CD4-positive, alpha-beta T cell (primary cell): Measurements from ENCODE around the gene JPT2. TPM values are rescaled to one million over a fixed set of nuclear protein-coding genes. Genes with fewer than 3 reads are reported as not detected.

Experiments used
- ATAC-seq: fragments of 200-7000 bp; cut with Tn5 transposase; one replicate; pipeline ENCODE4 v1.10.0; 2022; ENCODE audit warnings: mild to moderate bottlenecking; ENCODE audit not compliant: poor library complexity
- CTCF ChIA-PET: fragments of 350-600 bp; sonication (Branson Sonifier 250); formaldehyde crosslinking; loops from one replicate; lab custom pipeline; 2021; ENCODE audit warnings: antibody characterized with exemption, inconsistent platforms; lab: Charles Lee
- POLR2A ChIA-PET: fragments of 350-600 bp; sonication (Branson Sonifier 250); formaldehyde crosslinking; loops from one replicate; lab custom pipeline; 2021; ENCODE audit warnings: antibody characterized with exemption, inconsistent platforms; lab: Charles Lee
- DNase-seq, 14 experiments: peaks; one replicate each; pipeline ENCODE4 v3.0.0-alpha.2; 2013 to 2020; ENCODE audit warnings: mixed read lengths in 2 of 14
- H3K27ac ChIP-seq, 2 donors: one replicate each; pipeline versions ENCODE4 v1.5.1 to v1.7.0; 2013; ENCODE audit warnings: low read length in 2 of 2, low read depth in 1 of 2, mild to moderate bottlenecking in 1 of 2
- H3K27me3 ChIP-seq, 2 experiments: 1 replicate in 1 of 2; 2 replicates in 1 of 2; pipeline versions ENCODE4 v1.6.1 to v1.7.0; 2013; ENCODE audit warnings: low read length in 2 of 2, control low read depth in 1 of 2, mild to moderate bottlenecking in 1 of 2, moderate library complexity in 1 of 2; ENCODE audit not compliant: insufficient read depth in 2 of 2, control insufficient read depth in 1 of 2
- H3K36me3 ChIP-seq: one replicate; pipeline ENCODE4 v1.6.1; 2013; ENCODE audit warnings: low read length, control low read depth; ENCODE audit not compliant: insufficient read depth
- H3K4me1 ChIP-seq: one replicate; pipeline ENCODE4 v1.6.1; 2013; ENCODE audit warnings: low read length, control low read depth; ENCODE audit not compliant: insufficient read depth
- H3K4me3 ChIP-seq: one replicate; pipeline ENCODE4 v1.5.1; 2013; ENCODE audit warnings: mild to moderate bottlenecking, low read length, moderate library complexity
- H3K9me3 ChIP-seq, 2 experiments: 1 replicate in 1 of 2; 2 replicates in 1 of 2; pipeline versions ENCODE4 v1.6.1 to v1.7.0; 2013; ENCODE audit warnings: low read length in 2 of 2, mild to moderate bottlenecking in 2 of 2, control low read depth in 1 of 2, moderate library complexity in 1 of 2; ENCODE audit not compliant: control insufficient read depth in 1 of 2, insufficient read depth in 1 of 2
- H3K27ac Mint-ChIP-seq: one replicate; pipeline ENCODE4 v1.8.0; 2020; ENCODE audit warnings: mixed read lengths
- H3K27me3 Mint-ChIP-seq: one replicate; pipeline ENCODE4 v1.8.0; 2021; ENCODE audit warnings: mixed read lengths
- H3K36me3 Mint-ChIP-seq: one replicate; pipeline ENCODE4 v1.8.0; 2021; ENCODE audit warnings: low read depth, mixed read lengths
- H3K4me1 Mint-ChIP-seq: one replicate; pipeline ENCODE4 v1.8.0; 2021; ENCODE audit warnings: low read depth, mixed read lengths
- H3K4me3 Mint-ChIP-seq: one replicate; pipeline ENCODE4 v1.8.0; 2020; ENCODE audit warnings: mild to moderate bottlenecking, mixed read lengths
- H3K9me3 Mint-ChIP-seq: one replicate; pipeline ENCODE4 v1.8.0; 2020; ENCODE audit warnings: mixed read lengths
- intact Hi-C, 2 experiments: fragments of 100-400 bp; cut with DNase I in 1 of 2; cut with micrococcal nuclease in 1 of 2; formaldehyde crosslinking; loops; one replicate each; pipeline versions ENCODE4 v1.15.1 to v1.9.0; 2023 to 2025; cut with DNase I, micrococcal nuclease
- total RNA-seq, 174 experiments: library from RNA in 2 of 174; stranded (reverse) in 2 of 174; gene quantifications; one replicate each; pipeline ENCODE4 v1.2.3 and lab custom pipeline; 2021 to 2026
- TF ChIP-seq, protein P1 (sequence below): fragments of 200-600 bp; IDR thresholded peaks from one replicate; pipeline ENCODE4 v1.8.0; 2022; ENCODE audit warnings: antibody characterized with exemption, mild to moderate bottlenecking

JPT2 gene
- total RNA-seq, 2 experiments from 2014 or later, result 2.5 to 3.2 TPM

DNA sequence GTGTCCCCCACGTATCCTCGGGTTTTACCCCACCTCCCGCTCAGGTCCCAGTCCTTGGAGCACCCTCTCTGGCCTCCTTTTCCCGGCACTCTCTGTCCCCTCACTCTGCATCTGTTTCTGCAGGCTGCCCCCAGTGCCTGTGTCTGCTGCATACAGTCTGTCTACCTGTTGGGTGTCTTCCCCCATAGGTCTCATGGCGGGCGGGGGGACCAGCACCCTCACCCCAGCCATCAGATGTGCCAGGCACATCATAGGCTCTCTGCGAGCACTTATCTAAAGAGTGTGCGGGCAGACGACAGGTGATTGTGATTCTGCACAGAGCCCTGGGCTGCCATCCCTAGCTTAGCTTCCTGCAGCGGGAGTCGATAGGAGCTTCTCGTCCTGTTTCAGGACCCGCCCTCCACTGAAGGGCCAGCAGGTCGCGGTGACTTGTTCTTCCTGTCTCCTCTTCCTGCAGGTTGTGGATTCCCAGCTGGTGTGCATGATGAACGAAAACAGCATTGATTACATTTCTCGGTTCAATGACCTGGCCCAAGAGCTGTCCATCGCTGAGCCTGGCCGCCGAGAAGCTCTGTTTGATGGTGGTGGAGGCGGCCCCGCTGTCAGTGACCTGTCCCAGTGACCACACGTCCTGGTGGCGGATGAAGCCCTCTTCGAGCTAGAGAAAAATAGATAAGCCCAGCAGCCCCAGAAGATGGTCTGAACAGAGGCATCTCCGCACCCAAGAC, 4.5 kb upstream of the JPT2 start:
- no peaks in the 10 kb centered on the region for H3K9me3 Mint-ChIP-seq
- H3K36me3 ChIP-seq, result peaks cover 64% of the 10 kb centered on the region
- H3K4me1 Mint-ChIP-seq, result peaks cover 12% of the 10 kb centered on the region
- H3K9me3 ChIP-seq, result no peaks in the 10 kb centered on the region
- ChIA-PET POLR2A (interaction anchor here (1.4 kb wide), 1 partner anchor 33 kb away, joined by 5 read pairs; the partner anchor contains the start of gene MAPK8IP3), CTCF (interaction anchor here (1.7 kb wide), 1 partner anchor 32 kb away, joined by 4 read pairs; no protein-coding TSS in a partner anchor)
- H3K4me3 ChIP-seq, result no peak overlapping the region
- H3K4me1 ChIP-seq, result peaks cover 10% of the 10 kb centered on the region
- DNase-seq (no peak), ATAC-seq (no peak)
- H3K27ac ChIP-seq, result no peak overlapping the region
- intact Hi-C loops, result no loop called here
- TF ChIP-seq, protein P1, sequence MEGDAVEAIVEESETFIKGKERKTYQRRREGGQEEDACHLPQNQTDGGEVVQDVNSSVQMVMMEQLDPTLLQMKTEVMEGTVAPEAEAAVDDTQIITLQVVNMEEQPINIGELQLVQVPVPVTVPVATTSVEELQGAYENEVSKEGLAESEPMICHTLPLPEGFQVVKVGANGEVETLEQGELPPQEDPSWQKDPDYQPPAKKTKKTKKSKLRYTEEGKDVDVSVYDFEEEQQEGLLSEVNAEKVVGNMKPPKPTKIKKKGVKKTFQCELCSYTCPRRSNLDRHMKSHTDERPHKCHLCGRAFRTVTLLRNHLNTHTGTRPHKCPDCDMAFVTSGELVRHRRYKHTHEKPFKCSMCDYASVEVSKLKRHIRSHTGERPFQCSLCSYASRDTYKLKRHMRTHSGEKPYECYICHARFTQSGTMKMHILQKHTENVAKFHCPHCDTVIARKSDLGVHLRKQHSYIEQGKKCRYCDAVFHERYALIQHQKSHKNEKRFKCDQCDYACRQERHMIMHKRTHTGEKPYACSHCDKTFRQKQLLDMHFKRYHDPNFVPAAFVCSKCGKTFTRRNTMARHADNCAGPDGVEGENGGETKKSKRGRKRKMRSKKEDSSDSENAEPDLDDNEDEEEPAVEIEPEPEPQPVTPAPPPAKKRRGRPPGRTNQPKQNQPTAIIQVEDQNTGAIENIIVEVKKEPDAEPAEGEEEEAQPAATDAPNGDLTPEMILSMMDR, result no peak
- H3K27me3 ChIP-seq, result no peaks in the 10 kb centered on the region
- H3K27ac Mint-ChIP-seq, result no peak overlapping the region
- H3K27me3 Mint-ChIP-seq, result no peaks in the 10 kb centered on the region
- no peak overlapping the region for H3K4me3 Mint-ChIP-seq
- peaks cover 61% of the 10 kb centered on the region for H3K36me3 Mint-ChIP-seq

DNA sequence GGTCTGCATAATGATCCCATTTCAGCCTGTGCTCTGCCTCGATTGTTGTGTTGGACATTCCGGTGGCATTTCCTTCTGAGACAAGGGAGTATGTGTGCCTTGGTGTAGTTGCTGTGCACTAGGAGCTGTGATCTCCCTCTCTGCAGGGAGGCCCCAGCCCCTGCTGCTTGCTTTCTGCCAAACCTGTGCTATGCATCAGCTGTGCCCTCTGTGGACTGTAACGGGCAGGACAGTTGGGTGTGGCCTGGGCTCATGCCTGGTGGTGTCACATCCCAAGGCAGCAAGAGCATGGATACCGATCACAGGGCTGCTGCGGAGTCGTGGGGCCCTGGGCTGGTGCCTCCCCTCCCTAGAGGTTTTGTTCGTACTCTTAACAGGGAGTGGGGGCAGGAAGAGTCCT, 3.8 kb upstream of the JPT2 start:
- Histone ChIP-seq H3K9me3 (no peaks in the 10 kb centered on the region), H3K4me1 (peaks cover 17% of the 10 kb centered on the region), H3K36me3 (peaks cover 57% of the 10 kb centered on the region), H3K4me3 (no peak overlapping the region), H3K27ac (no peak overlapping the region), H3K27me3 (no peaks in the 10 kb centered on the region)
- ChIA-PET CTCF (interaction anchor here (1.7 kb wide), 1 partner anchor 31 kb away, joined by 4 read pairs; no protein-coding TSS in a partner anchor), POLR2A (interaction anchor here (1.4 kb wide), 1 partner anchor 32 kb away, joined by 5 read pairs; the partner anchor contains the start of gene MAPK8IP3)
- no peak for DNase-seq
- ATAC-seq, result no peak
- intact Hi-C loops, result no loop called here
- H3K27me3 Mint-ChIP-seq, result no peaks in the 10 kb centered on the region
- peaks cover 18% of the 10 kb centered on the region for H3K4me1 Mint-ChIP-seq
- H3K9me3 Mint-ChIP-seq, result no peaks in the 10 kb centered on the region
- TF ChIP-seq, protein P1, result no peak
- no peak overlapping the region for H3K4me3 Mint-ChIP-seq
- H3K36me3 Mint-ChIP-seq, result peaks cover 54% of the 10 kb centered on the region
- H3K27ac Mint-ChIP-seq, result no peak overlapping the region

DNA sequence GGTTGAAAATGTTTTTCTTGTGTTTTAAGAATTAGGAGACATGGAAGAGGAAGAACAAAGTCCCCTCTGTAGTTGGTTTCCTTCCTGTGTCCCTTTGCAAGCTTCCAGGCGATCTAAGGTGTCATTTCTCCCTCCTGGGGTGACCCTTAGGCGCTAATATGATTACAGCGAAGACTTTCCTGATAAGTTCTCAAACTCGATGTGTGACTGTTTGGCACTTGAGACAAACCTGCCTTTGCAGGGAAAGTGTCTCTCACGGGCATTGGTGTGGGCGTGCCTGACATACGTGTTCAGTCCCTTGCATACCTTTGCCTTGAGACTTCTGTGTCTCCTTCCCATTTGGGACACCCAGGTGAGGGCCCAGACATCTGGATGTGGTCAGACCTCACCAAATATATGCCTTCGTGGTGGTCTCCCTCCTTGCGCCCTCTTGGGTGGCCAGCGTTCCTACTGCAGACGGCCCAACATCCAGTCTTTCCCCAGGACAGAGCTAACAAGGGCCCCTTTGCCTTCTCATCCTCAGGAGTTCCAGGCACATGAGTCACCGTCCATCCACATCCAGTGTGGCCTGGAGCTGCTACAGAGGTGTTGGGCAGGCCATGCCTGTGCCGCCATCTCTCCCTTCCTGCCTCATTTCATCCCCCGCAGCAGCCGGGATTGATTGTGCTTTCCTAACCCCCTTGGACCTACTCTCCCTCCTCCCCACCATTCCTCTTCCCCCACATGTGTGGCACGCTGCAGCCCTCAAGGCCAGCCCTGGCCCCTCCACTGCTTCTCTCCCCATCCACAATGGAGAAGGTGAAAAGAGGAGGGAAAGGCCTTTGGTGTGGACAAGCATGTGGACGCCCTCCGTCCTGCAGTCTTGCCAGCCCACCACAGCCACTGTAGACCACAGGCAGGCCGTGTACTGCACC, 3.1 kb upstream of the JPT2 start:
- peaks cover 24% of the 10 kb centered on the region for H3K4me1 ChIP-seq
- Mint-ChIP-seq H3K4me1 (peaks cover 18% of the 10 kb centered on the region), H3K27ac (no peak overlapping the region), H3K27me3 (no peaks in the 10 kb centered on the region), H3K36me3 (peaks cover 50% of the 10 kb centered on the region), H3K9me3 (no peaks in the 10 kb centered on the region), H3K4me3 (no peak overlapping the region)
- peaks cover 50% of the 10 kb centered on the region for H3K36me3 ChIP-seq
- intact Hi-C loops, result loop anchor here in 1 of 2 experiments (5.0 kb wide), 1 partner anchor 97 kb away; the partner anchor contains the start of genes EME2, MRPS34 and NME3
- TF ChIP-seq, protein P1, result no peak
- no peak for ATAC-seq
- H3K27ac ChIP-seq, result no peak overlapping the region
- H3K27me3 ChIP-seq, result no peaks in the 10 kb centered on the region
- H3K9me3 ChIP-seq, result no peaks in the 10 kb centered on the region
- POLR2A ChIA-PET, result no interaction called here
- DNase-seq, result no peak
- CTCF ChIA-PET, result interaction anchor here (1.7 kb wide), 1 partner anchor 31 kb away, joined by 4 read pairs; no protein-coding TSS in a partner anchor
- no peak overlapping the region for H3K4me3 ChIP-seq
